Epithelial cell of prostate (primary cell): ENCODE results near the gene AGAP1.
A peak's percentile ranks its signal among the peaks of the same experiment; 100 is the strongest.

Experiments used
- DNase-seq: peaks from one replicate; pipeline ENCODE4 v3.0.0-alpha.2; 2011; ENCODE audit warnings: low read depth, low spot score
- H3K27ac ChIP-seq: fragments of 450-650 bp; 2 replicates; pipeline ENCODE4 v1.5.1; 2017; ENCODE audit warnings: mild to moderate bottlenecking

Gene AGAP1

DNA sequence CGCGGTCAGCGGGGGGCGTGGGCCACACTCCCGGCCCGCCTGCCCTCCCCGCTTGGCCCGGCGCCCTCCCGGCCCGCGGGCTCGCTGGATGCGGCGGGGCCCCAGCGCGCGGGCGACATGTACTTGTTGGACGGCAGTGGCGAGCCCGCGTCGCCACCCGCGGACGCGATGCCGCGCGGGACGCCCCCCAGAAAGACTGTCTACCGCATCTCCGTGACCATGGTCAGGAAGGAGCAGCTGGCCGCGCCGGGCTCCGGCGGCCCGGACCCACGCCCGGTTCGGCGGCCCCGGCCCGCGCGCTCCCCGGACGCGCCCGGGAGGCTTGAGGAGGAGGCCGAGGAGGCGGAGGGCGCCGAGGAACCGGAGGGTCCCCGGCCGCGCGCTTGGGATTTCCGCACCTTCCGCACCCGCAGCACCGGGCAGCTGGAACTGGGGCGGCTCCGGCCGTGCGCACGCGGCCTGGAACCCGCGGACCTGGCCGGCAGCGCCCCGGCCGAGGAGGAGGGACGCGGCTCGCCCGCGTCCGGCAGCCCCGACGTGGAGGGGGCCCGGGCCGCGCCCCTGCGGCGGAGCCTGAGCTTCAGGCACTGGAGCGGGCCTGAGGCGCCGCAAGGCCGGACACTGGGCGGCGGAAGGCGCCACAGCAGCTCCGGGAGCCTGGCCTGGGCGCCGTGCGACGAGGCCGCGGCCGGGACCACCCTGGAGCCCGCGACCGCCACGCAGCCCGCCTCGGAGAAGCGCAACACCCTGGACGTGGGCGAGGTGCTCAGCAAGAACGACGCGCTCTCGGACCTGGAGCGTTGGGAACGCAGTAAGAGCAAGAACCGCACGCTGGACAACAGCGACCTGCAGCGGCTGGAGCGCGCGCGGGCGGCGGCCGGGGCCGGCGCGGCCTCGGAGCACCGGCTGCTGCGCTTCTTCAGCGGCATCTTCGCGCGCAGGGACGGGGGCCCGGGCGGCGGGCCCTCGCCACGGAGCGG, 176.4 kb downstream of the AGAP1 start:
- H3K27ac ChIP-seq = no peak overlapping the region
- peak; percentile 16 for DNase-seq

DNA sequence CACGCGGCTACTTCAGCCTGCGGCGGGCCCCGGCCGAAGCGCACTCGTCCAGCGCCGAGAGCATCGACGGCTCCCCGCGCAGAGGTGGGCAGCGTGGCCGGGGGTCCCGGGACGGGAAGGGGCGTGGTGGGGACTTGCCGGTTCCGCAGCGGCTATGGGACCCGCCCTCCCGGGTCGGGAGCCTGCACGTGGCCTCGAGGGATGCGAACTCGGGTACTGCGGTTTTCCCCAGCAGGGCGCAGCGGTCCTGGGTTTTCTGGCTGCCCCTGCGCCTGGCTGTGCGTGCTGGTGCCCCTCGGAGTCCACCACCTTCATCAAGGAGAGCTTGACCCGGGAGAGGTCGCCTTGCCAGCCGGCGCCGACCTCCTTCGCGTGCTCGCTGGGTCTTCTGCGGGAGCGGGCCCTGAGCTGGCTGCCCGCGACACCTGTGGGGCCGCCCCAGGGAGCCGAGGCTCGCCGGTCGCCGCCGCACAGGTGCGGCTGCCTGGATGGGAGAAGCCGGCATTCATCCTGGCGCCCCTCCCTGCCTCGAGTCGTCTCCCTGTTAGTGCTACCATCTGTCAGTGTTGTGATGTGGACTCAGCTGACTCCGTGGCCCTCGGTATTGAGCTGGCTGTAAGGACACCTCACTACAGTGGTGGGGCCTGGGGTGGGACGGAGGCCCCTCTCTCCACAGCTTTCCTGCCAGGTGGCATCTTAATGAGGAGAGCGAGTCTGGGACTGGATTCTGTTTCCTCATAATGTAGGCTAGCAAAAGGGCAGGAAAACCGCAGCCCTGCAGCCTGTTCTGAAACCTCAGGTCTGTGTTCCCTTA, 177.3 kb downstream of the AGAP1 start:
- no peak for DNase-seq
- H3K27ac ChIP-seq = no peak overlapping the region

DNA sequence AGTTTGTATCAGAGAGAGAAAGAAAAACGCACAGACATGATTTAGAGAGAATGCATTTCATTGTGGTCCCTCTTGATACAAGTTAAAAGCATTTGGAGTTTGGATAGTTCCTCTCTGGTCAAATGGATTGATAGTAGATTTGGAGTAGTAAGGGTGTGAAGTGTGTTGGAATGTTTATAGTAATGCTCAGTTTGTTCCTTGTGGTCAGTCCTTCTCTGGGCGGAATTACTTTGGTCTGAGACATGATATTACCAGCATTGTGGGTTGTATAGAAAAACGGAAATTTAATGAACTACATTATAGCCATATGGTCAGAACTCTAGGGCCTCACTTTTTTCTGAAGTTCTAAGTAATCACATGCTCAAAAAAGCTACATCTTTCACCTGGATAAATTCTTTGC, 178.9 kb downstream of the AGAP1 start:
- DNase-seq = no peak
- no peak overlapping the region for H3K27ac ChIP-seq

DNA sequence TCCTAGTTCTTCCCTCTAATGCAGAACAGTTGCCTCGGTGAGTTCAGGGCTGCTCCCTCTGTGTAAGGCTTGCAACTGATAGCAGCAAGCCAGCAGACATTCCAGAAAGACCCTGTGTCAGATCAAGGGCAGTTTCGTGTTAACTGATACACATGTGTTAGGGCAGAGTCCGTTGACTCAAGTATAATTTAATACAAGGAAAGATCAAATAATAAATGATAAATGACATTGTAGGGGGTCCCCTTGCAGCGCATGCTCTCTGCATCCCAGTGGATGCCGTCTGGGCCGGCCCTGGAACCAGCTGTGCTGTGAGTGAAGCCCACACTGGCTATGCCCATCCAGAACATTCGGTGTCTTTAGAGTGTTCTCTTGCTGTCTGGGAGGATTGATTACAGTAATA, 180.3 kb downstream of the AGAP1 start:
- no peak for DNase-seq
- H3K27ac ChIP-seq = no peak overlapping the region

DNA sequence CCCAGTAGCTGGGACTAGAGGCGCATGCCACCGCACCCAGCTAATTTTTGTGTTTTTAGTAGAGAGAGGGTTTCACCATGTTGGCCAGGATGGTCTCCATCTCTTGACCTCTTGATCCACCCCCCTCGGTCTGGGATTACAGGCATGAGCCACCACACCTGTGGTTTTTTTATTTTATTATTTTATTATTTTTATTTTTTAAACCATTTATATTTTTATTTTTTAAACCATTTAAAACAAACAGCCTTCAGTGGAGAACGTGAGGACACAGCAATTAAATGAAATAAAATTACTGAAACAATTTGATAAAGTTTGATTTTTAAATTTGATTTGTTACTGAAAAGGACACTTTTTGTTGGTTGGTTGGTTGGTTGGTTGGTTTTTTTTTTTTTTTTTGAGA, 181.0 kb downstream of the AGAP1 start:
- no peak overlapping the region for H3K27ac ChIP-seq
- no peak for DNase-seq

DNA sequence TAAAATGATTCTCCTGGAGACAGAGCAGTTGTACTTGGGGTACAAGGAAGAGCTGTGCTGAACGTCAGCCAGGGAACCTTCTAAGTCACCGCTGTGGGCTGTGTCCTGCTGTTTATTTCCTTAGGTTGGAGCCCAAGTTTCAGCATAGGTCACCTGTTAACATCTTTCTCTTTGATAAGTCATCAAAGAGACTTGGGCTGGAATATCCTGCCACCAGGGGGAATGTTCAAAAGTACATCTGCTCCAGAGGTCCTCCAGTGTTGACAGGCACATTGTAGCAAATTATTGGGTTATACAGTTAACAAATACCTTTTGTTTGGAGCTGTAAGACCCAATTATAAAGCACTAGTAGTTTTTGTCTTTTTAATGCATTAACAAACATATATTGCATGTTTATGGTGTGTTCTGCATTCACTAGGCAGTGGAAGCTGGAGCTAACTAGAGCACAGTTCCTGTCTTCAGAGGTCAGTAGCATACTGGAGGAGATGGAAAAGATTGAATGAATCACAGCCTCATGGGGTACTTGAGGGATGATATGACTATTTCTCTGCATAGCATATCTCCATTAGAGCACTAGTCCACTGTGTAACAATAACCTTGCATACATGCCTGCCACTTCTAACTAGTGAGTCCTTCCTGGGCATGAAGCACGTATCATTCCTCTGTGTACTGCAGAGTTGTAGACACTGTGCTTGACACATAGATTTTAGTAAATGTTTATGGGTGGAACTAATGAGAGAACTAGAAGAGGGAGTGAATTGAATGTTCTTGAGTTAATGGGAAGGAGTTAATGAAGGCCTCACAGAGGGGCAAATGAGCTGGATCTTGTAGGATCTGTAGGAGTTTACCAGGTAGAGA, 182.1 kb downstream of the AGAP1 start:
- H3K27ac ChIP-seq = no peak overlapping the region
- no peak for DNase-seq

DNA sequence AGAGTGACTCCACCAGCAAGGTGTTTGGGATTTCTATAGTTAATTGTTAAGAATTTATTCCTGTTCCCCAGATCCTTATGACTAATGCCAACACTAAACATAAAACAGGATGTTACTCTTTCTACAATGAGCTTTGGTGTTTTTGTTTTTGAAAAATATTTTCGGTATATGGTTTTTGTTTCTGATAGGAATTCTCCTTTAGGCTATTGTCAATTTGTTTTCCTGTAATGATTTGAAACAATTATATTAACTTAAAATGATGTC, 182.6 kb downstream of the AGAP1 start:
- no peak overlapping the region for H3K27ac ChIP-seq
- DNase-seq = no peak

DNA sequence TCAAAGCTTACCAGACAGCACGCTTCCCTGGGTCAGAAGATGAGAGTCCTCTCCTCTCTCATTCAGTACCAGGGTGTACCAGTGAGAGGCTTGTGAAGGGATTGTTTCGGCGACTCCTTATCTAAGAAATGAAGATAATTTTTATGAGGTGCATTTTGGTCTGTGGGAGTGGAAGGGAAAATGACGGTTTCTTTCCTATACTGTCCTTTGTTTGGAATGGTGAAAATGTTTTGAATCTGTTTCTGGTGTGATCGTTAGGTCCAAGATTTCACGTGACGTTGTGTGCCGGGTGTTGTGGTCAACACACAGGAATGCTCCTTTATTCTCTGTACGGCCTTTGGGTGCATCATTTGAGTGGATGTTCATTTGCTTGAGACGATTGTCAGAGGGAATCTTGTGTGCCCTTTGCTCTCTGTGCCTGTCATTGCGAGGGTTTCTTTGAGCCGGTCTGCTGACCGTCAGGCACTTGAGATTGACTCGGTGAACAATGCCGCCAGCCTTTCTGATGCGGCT, 183.5 kb downstream of the AGAP1 start:
- no peak overlapping the region for H3K27ac ChIP-seq
- DNase-seq = no peak

DNA sequence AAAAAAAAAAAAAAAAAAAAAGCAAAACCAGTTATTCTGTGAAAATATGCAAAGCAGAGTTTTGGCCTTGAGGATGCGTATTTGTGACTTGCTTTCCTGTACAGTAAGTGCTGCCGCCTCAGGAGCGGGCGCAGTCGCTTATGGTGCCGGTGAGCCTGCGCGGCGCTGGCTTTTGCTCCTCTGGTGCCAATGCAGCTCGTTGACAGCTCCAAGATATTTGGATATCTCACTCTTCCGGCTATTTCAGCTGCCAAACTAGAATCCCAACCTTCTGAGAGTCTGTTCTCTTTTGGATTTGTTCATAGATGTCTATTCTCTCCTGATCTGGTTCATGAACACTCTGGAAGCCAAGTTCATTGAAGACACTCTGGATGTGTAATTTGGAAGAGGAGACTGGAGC, 184.1 kb downstream of the AGAP1 start:
- DNase-seq = no peak
- H3K27ac ChIP-seq = no peak overlapping the region

DNA sequence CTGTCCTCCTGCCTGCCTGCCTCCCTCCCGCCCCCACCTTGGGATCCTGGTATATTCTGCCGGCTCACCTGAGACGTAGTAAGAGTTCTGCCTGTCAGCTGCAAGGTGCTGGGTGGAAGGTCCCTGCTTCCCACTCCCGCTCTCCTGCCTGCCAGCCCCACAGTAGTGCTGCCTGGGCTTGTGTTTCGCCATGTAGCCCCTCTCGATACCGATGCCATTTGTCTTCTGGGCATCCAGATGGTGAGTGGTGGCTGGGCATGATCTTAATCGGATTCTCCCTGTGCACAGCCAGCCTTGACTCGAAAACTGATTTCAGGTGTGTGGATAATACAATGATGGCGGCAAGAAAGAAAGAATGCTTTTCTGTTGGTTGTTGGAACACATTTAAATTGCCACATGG, 184.9 kb downstream of the AGAP1 start:
- no peak for DNase-seq
- no peak overlapping the region for H3K27ac ChIP-seq

DNA sequence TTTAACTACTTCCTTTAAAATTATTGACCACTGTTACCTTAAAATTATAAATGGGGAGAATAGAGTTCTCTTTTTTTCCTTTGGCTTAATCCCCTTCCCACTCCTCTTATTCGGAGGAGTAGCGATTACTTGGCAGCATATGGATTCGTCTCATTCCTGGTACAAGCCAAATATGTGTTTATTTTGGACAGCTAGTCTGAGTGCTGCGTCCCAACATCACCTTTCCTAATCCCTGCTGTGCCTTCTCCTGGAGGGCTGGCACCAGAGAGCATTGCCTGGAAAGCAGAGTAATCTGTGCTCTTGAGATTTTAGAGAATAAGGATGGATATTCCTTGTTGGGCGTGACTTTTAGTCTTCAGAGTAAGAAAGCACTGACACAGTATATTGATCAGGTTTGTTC, 185.6 kb downstream of the AGAP1 start:
- H3K27ac ChIP-seq = no peak overlapping the region
- DNase-seq = no peak

DNA sequence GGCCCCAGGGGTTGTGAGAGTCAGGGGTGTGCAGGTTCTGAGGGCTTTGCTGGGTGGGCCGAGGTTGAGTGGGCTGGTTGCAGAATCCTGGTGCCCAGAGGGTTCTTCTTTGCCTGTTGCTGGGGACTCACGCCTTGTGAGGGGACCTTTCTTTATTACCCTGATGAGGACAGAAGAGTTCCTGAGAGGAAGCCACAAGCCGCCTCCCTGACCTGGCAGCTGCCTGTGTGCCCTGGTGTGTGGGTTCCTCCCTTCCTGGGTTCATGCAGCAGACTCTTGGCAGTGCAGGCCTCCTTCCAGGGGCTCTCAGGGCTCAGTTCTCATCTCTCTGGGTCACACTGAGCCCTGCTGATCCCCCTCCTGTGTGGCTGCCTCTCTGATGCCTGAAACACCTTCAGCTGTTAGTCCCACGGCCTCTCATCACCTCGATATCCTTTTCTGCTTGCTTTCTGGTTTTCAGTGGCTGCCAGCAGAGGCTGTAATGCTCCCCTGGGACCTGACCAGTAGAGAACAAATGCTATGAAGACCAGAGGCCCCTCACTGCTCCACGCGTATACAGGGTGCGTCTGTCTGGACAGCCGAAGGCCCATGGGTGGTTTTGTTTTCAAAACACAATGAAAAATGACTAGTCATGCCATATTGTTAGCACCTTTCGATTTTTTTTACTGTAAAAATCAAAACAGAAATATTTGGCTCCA, 191.3 kb downstream of the AGAP1 start:
- no peak for DNase-seq

DNA sequence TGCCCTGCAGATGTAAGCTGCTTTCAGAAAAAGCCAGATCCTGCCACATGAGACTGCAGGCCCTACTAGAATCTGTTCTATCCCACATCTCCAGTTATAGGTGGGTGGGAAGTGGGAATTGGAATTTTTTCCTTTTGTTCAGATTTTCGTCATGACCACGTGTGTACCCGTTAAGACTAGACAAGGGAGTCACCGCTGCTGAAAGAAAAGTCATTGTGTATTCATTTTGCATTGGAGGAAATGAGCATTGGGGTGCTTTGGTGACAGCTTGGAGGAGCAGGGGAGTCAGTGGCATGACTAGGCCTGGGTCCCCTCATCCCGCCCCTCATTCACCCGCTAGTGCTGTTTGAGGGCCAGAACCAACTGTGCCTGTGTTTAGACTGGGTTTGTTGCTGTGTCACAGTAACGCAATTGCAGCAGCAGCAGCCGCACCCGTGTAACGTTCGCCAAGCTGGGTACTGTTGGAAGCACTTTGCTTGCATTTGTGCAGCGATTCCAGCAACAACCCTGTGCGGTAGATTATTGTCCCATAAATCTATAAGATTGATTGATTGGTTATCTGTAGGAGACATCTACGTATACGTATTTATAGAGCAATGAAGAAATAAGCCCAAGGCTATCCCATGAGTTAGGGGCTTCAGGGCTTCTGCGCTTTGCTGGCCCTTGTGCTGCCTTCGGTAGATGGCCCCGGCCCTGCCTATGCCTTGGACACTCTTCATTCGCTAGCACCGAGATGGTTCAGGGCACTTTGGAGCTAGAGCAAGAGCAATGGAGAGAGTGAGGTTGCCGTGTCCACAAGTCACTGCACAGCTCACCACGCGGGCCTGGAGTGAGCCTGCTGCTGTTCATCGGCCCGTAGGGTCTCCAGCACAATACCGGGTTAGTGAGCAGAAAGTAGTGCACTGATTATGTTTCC, 194.9 kb downstream of the AGAP1 start:
- DNase-seq = no peak

More for the DNA sequence above, 191.3 kb downstream of the AGAP1 start:
- H3K27ac ChIP-seq = no peak overlapping the region

DNA sequence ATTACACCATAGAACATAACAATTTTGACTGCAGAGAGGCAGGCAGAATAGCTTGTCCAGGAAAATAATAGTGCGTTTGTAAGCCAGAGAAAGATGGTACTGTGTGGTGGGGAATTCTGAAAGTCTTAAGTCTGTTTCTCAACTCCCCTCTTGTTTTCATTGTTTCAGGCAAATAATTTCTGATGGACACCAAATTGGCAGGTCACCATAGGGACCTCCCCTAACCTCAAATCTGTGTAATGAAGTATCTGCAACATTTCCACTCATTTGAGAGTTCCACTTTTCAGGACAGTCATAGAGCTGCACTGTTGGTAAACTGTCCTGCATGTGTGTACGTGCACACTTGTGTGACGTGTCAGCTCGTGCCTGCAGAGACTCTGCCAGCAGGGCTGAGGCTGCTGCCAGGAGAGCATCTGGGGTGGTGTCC, 195.6 kb downstream of the AGAP1 start:
- H3K27ac ChIP-seq = no peak overlapping the region
- no peak for DNase-seq

More for the DNA sequence above, 194.9 kb downstream of the AGAP1 start:
- H3K27ac ChIP-seq = no peak overlapping the region

DNA sequence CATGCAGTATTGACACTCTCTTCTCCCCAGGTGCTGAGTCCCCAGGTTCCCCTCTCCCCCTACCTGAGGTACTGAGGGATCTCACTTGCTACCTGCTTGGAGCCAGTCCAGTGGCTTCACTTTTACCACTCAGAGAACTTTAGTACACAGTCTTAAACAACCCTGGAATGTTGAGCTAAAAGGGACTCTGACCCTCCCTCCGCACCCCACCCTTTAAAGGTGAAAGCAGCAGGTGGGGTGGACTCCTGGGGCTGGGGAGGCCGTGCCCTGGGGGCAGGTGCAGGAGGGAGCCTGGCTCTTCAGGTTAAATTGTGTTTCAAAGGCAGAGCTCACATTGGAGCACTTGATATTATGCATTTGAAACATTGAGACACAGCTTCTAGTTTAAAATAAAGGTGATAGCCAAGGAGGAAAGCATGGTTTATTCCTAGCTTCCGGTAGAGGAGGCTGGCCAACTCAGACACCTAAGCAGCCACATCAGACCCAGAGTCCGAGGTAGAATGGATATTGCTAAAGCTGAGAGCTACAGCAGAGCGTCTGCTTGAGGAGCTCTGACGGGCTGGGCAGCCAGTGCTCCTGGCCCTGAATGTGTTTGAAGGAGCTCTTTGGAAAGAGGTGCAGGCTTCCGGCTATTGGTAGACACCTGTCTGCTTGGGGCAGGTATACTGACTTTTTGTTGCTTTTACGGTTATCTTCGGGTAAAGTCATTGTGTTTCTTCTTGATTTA, 196.4 kb downstream of the AGAP1 start:
- DNase-seq = no peak
- no peak overlapping the region for H3K27ac ChIP-seq

DNA sequence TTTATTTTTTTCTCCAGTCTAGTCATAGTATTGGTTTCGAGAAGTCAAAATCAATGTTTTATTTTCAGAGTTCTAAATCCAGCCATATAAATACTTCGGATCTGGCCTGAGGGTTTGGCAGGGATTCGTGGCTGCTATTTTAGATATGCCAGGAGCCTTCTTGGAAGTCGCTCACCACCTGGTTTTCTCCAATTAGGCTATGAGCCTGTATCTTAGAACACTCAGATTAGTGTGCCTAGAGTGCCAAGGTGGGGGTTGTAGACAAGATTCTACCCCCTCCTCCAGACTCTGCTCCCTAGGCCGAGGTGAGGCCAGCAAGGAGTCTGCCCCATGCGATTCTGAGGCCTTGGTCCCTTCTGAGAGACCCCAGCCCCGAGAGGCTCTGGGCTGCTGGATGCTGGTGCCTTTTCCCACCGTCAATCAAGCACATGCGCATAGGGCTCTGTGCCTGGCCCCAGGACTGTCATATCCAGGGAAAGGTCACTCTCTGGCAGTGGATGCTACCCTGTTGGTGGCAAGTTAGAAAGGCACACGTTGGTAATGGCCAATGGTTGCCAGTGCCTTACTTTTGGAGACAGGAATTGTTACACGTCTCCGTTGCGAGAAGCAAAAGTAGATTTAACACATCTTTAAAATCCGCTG, 197.1 kb downstream of the AGAP1 start:
- DNase-seq = no peak
- no peak overlapping the region for H3K27ac ChIP-seq

DNA sequence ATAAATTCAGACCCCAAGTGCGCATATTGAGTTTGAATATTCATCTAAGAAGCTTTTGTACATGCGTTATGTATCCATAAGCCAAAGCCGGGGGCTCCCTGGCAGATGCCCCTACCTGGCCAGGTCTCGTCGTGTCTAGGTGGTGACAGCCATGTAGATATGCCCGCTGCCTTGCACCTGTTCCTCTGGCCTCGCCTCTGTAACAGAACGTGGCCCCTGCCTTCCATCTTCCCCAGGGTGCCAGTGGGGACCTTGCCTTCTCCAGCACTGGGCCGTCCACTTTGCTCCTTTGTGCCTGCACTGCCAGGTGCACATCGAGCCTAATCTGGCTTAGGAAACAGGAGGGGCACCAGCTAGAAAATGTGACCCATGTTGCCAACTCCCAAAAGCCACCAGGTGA, 198.2 kb downstream of the AGAP1 start:
- no peak for DNase-seq
- no peak overlapping the region for H3K27ac ChIP-seq
